Smooth muscle cell of trachea (primary cell): ENCODE measurements around the gene LGALS12. TPM values are rescaled to one million over a fixed set of nuclear protein-coding genes. Genes with fewer than 3 reads are reported as not detected.

ENCODE experiments used
- total RNA-seq: library from RNA; depleted of rRNA; stranded (reverse); fragments of >200 nt; gene quantifications from 2 replicates; pipeline ENCODE4 v1.2.1, GENCODE V29; 2014

LGALS12 gene
- total RNA-seq = not detected in 2 replicates

GRCh38 chr11:63505857-63506528, at the start of gene LGALS12:
TSS of gene LGALS12 (plus strand) at chr11:63506084. CDS start at chr11:63506459, 375 bp downstream.

DNA sequence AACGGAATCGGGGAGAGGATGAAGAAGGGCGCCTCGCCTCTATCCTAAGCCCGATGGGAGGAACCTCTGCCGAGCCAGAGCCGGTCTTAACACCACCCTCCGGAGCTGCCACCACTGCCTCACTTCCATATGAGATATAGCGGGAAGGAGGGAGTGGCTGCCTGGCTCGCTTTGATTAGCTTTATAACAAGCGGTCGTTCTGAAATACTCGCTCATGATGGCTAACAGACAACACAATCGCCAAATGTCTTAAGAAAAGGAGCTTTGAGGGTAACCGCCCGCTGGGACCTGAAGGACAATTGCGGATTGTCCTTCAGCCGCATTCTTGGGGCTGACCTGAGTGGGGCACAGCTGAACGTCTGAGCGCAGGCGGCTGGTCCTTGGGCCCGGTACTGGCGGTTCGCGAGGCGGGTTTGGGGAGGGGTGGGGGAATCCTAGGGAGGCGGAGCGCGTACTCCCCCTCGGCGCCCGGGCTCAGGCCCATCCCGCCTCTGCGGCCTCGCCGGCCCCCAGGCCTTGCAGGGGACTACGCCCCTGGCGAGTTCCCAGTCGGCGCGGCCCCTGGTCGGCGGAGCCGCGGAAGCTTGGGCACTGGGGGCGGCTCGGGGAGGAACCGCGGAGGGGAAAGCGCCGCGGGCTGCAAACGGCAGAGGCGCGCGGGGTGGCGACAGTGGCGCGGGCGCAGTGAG, 15.2 kb upstream of the LGALS12 start, which contains the start of gene PLAAT5:
Gene PLAAT5 (minus strand): TSS at position 617 of the 689 bp plus-strand sequence. CDS start 133 bp downstream, at position 484.

DNA sequence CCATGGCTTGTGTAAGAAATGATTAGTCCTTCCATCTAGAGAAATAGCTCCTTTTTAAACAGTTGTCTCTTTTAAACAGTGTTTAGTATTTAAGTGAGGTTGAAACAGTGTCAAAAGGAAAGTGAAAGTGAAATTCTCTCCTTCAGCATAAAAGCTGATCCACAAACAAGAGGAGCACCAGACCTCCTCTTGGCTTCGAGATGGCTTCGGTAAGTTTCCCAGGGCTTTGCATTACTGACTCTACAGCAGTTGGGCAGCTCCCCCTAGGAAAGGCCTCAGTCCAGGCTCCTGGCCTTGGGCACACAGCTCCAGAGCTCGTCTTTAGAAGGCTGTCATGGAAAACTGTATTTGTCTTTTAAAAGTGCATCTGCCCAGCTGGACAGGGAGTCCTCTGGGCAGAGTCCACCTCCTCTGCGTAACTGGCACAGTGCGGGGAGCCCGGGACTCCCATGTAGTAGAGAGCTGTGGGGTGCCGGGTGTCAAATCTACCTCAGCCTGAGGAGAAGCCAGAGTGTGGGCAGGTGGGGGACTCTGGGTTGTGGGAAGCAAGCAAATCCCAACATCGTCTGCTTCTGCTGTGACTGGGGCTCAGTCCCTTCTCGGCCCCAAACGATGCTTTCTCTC, 30.9 kb downstream of the LGALS12 start, which contains the start of gene PLAAT4:
Gene PLAAT4 (plus strand): TSS at position 140 of the 624 bp plus-strand sequence. CDS start 61 bp downstream, at position 201.

DNA sequence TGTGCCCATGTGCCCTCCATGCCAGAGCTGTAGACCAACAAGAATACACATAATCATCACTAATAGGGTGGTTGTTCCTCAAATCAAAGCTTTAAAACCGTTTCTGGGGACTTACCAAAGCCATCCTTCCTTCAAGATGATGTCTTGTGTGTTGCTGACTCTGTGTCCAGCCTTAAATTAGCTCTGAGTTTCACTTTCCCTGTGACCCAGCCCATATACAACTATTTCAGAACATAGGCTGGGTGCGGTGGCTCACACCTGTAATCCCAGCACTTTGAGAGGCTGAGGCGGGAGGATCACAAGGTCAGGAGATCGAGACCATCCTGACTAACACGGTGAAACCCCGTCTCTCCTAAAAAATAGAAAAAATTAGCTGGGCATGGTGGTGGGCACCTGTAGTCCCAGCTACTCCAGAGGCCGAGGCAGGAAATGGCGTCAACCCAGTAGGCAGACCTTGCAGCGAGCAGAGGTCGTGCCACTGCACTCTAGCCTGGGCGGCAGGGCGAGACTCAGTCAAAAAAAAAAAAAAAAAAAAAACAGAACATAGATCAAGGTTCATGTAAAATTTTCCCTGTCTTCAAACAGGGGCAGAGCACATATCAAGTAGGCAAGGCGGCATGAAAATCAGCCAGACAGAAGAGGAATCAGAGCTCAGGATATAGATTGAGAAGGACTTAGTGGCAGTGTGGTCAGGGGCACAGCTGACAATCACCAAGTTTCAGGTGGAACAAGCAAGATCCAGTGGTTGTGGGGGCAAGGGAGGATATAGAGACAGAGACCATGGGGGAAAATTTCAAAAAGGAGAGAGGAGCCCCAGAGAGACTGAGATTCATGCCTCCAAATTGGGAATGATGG, 57.5 kb downstream of the LGALS12 start, which contains the start of gene PLAAT2:
Gene PLAAT2 (minus strand): TSS at position 179 of the 855 bp plus-strand sequence. CDS start 55 bp downstream, at position 124.

Other genes starting within 250 kb of the LGALS12 start
- not detected in 2 replicates for gene SLC22A9, start 136.3 kb upstream of the LGALS12 start, total RNA-seq
- gene PLAAT5, start 14.9 kb upstream of the LGALS12 start, total RNA-seq = 0.17 TPM in 1 of 2 replicates, not detected in the other
- 13.2 and 23.2 TPM in 2 replicates for gene PLAAT4, start 30.7 kb downstream of the LGALS12 start, total RNA-seq
- not detected in 2 replicates for gene PLAAT2, start 57.3 kb downstream of the LGALS12 start, total RNA-seq
- 11.6 and 12.4 TPM in 2 replicates for gene PLAAT3, start 108.3 kb downstream of the LGALS12 start, total RNA-seq
- 169 and 178 TPM in 2 replicates for gene ATL3, start 165.3 kb downstream of the LGALS12 start, total RNA-seq
- 96.1 and 102 TPM in 2 replicates for gene RTN3, start 175.4 kb downstream of the LGALS12 start, total RNA-seq